NCI-H1048 (cell line): ENCODE measurements around the gene ULK1.

Experiments
- DNase-seq: peaks from one replicate; lab custom pipeline; 2025; lab: John Stamatoyannopoulos, UW

The ULK1 gene

GRCh38 chr12:131892711-131893604 lies 1.5 kb upstream of the ULK1 start:
- DNase-seq, result no peak

GRCh38 chr12:131893605-131894312 lies 663 bp upstream of the ULK1 start:
- DNase-seq, result no peak

- DNase-seq, result no peak
Observed at GRCh38 chr12:131894981-131895639, 688 bp downstream of the ULK1 start.

- no peak for DNase-seq
Observed at GRCh38 chr12:131895640-131896079, 1.2 kb downstream of the ULK1 start.

GRCh38 chr12:131896080-131896810 lies 1.8 kb downstream of the ULK1 start:
- no peak for DNase-seq

GRCh38 chr12:131896811-131897270 lies 2.4 kb downstream of the ULK1 start:
- no peak for DNase-seq

GRCh38 chr12:131897276-131897675 lies 2.9 kb downstream of the ULK1 start:
- DNase-seq, result no peak

GRCh38 chr12:131897875-131898274 lies 3.5 kb downstream of the ULK1 start:
- DNase-seq, result no peak

- DNase-seq, result no peak
Observed at GRCh38 chr12:131900397-131900796, 6.0 kb downstream of the ULK1 start.

GRCh38 chr12:131901431-131902331 lies 7.3 kb downstream of the ULK1 start:
- DNase-seq, result no peak

GRCh38 chr12:131902332-131903241 lies 8.2 kb downstream of the ULK1 start:
- no peak for DNase-seq

- DNase-seq, result no peak
Observed at GRCh38 chr12:131903270-131904255, 9.1 kb downstream of the ULK1 start.

GRCh38 chr12:131904346-131904745 lies 9.9 kb downstream of the ULK1 start:
- no peak for DNase-seq

- no peak for DNase-seq
Observed at GRCh38 chr12:131905081-131905629, 10.7 kb downstream of the ULK1 start.

GRCh38 chr12:131905630-131906091 lies 11.2 kb downstream of the ULK1 start:
- DNase-seq, result no peak

- DNase-seq, result no peak
Observed at GRCh38 chr12:131907379-131908091, 13.1 kb downstream of the ULK1 start.
